ENCODE results near the gene SEMA3C. TPM values are rescaled to one million over a fixed set of nuclear protein-coding genes. Genes with fewer than 3 reads are reported as not detected.
A peak's percentile ranks its signal among the peaks of the same experiment; 100 is the strongest.

SEMA3C gene
- total RNA-seq, 2 donors from 2014 or later: 66.4 to 147 TPM

GRCh38 chr7:80918399-80918798, 452 bp downstream of the SEMA3C start:
- no peak for TF ChIP-seq CTCF (IDR thresholded peaks at IDR 0.05)
- TF ChIP-seq POLR2AphosphoS5 (IDR thresholded peaks at IDR 0.05): no peak
- no peak for TF ChIP-seq POLR2A (IDR thresholded peaks at IDR 0.05)
- intact Hi-C loops (cut with DNase I): loop anchor here (5.0 to 10.0 kb wide), 3 partner anchors 126 to 221 kb away; no protein-coding TSS in a partner anchor
- peak; percentile 15 for DNase-seq (ENCODE audit: low spot score)
- H3K4me1 ChIP-seq (replicated peaks): peaks cover 16% of the 10 kb centered on the region
- peak overlapping the region; percentile 40 to 51 for H3K4me3 ChIP-seq
- no peaks in the 10 kb centered on the region for H3K27me3 ChIP-seq (replicated peaks; ENCODE audit: insufficient read depth)
- H3K9me3 ChIP-seq: no peaks in the 10 kb centered on the region
- WGBS: under 1% methylated on average over 8 of the region's 8 CpGs
- H3K36me3 ChIP-seq: no peaks in the 10 kb centered on the region
- H3K27ac ChIP-seq: peak overlapping the region; percentile 77 to 79

- Histone ChIP-seq H3K4me3 (peak overlapping the region; percentile 40 to 51), H3K36me3 (no peaks in the 10 kb centered on the region), H3K27me3 (replicated peaks; ENCODE audit: insufficient read depth) (no peaks in the 10 kb centered on the region), H3K9me3 (no peaks in the 10 kb centered on the region), H3K27ac (no peak overlapping the region), H3K4me1 (replicated peaks) (peaks cover 11% of the 10 kb centered on the region)
- peak in 2 of 4 experiments; percentile 52 for TF ChIP-seq CTCF (IDR thresholded peaks at IDR 0.05)
- no peak for TF ChIP-seq POLR2A (IDR thresholded peaks at IDR 0.05)
- DNase-seq (ENCODE audit: low spot score): no peak
- WGBS: 48% methylated on average over 3 of the region's 3 CpGs
- intact Hi-C loops (cut with DNase I): loop anchor here (5.0 to 10.0 kb wide), 3 partner anchors 125 to 220 kb away; no protein-coding TSS in a partner anchor
Measured at GRCh38 chr7:80916770-80917741, 1.8 kb downstream of the SEMA3C start.

- 60% methylated on average over 1 of the region's 1 CpG for WGBS
- no peak for DNase-seq (ENCODE audit: low spot score)
Measured at GRCh38 chr7:80910228-80910627, 8.6 kb downstream of the SEMA3C start.

GRCh38 chr7:80908360-80908797, 10.5 kb downstream of the SEMA3C start:
- Histone ChIP-seq H3K36me3 (no peaks in the 10 kb centered on the region), H3K4me3 (no peak overlapping the region), H3K9me3 (no peaks in the 10 kb centered on the region), H3K27ac (no peak overlapping the region), H3K4me1 (replicated peaks) (no peaks in the 10 kb centered on the region), H3K27me3 (replicated peaks; ENCODE audit: insufficient read depth) (no peaks in the 10 kb centered on the region)
- DNase-seq (ENCODE audit: low spot score): no peak
- WGBS: 65% methylated on average over 6 of the region's 6 CpGs
- intact Hi-C loops (cut with DNase I): no loop called here
- no peak for TF ChIP-seq CTCF (IDR thresholded peaks at IDR 0.05)
- no peak for TF ChIP-seq POLR2AphosphoS5 (IDR thresholded peaks at IDR 0.05)
- no peak for TF ChIP-seq POLR2A (IDR thresholded peaks at IDR 0.05)

More at GRCh38 chr7:80910228-80910627, 8.6 kb downstream of the SEMA3C start:
- Histone ChIP-seq H3K36me3 (no peaks in the 10 kb centered on the region), H3K9me3 (no peaks in the 10 kb centered on the region), H3K4me1 (replicated peaks) (no peaks in the 10 kb centered on the region), H3K27me3 (replicated peaks; ENCODE audit: insufficient read depth) (no peaks in the 10 kb centered on the region), H3K27ac (no peak overlapping the region), H3K4me3 (no peak overlapping the region)
- TF ChIP-seq CTCF (IDR thresholded peaks at IDR 0.05): no peak
- intact Hi-C loops (cut with DNase I): loop anchor here (10.0 kb wide), 1 partner anchor 135 kb away; no protein-coding TSS in a partner anchor

Data from prostate gland (tissue), 2 donors.